Sigmoid colon (tissue), 4 donors: Measurements from ENCODE around the gene CPN1.

Experiments
- CTCF ChIP-seq, 4 experiments: fragments of 450-650 bp in 3 of 4; fragments of 200-600 bp in 1 of 4; IDR thresholded peaks; one replicate each; pipeline ENCODE4 v1.5.1; 2016 to 2019; ENCODE audit warnings: antibody characterized with exemption in 4 of 4, mild to moderate bottlenecking in 3 of 4, moderate library complexity in 2 of 4
- EP300 ChIP-seq, 4 donors: sonication (generic); formaldehyde crosslinking; IDR thresholded peaks; one replicate each; pipeline ENCODE4 v1.6.1; 2017; ENCODE audit warnings: antibody characterized with exemption in 4 of 4
- POLR2A ChIP-seq, 2 donors: fragments of 450-650 bp; IDR thresholded peaks; one replicate each; pipeline ENCODE4 v1.6.1; 2016; ENCODE audit warnings: antibody characterized with exemption in 2 of 2, mild to moderate bottlenecking in 2 of 2, moderate library complexity in 2 of 2
- POLR2AphosphoS5 ChIP-seq, 4 donors: sonication (generic); formaldehyde crosslinking; IDR thresholded peaks; one replicate each; pipeline ENCODE4 v1.6.1; 2017; ENCODE audit warnings: antibody characterized with exemption in 4 of 4

- TF ChIP-seq POLR2A (IDR thresholded peaks at IDR 0.05), result no peak
- no peak for TF ChIP-seq CTCF (IDR thresholded peaks at IDR 0.05)
- TF ChIP-seq POLR2AphosphoS5 (IDR thresholded peaks at IDR 0.05), result peak in 2 of 4 donors; percentile 65 to 66
- TF ChIP-seq EP300 (IDR thresholded peaks at IDR 0.05), result peak in 1 of 4 donors; percentile 20
Observed at GRCh38 chr10:99999319-100000108, 82.2 kb downstream of the CPN1 start.
